LNCAP (cell line): Measurements from ENCODE around the gene TBL1XR1.

ENCODE experiments used
- TF ChIP-seq, protein P1 (sequence below): fragments of 450-650 bp; IDR thresholded peaks from 2 replicates; pipeline ENCODE4 v1.5.1; 2017; ENCODE audit warnings: mild to moderate bottlenecking

Gene TBL1XR1

GRCh38 chr3:177111541-177111949 lies 85.7 kb downstream of the TBL1XR1 start:
- TF ChIP-seq, protein P1, sequence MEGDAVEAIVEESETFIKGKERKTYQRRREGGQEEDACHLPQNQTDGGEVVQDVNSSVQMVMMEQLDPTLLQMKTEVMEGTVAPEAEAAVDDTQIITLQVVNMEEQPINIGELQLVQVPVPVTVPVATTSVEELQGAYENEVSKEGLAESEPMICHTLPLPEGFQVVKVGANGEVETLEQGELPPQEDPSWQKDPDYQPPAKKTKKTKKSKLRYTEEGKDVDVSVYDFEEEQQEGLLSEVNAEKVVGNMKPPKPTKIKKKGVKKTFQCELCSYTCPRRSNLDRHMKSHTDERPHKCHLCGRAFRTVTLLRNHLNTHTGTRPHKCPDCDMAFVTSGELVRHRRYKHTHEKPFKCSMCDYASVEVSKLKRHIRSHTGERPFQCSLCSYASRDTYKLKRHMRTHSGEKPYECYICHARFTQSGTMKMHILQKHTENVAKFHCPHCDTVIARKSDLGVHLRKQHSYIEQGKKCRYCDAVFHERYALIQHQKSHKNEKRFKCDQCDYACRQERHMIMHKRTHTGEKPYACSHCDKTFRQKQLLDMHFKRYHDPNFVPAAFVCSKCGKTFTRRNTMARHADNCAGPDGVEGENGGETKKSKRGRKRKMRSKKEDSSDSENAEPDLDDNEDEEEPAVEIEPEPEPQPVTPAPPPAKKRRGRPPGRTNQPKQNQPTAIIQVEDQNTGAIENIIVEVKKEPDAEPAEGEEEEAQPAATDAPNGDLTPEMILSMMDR, result no peak

GRCh38 chr3:177110895-177111294 lies 86.4 kb downstream of the TBL1XR1 start:
- TF ChIP-seq, protein P1, result no peak

DNA sequence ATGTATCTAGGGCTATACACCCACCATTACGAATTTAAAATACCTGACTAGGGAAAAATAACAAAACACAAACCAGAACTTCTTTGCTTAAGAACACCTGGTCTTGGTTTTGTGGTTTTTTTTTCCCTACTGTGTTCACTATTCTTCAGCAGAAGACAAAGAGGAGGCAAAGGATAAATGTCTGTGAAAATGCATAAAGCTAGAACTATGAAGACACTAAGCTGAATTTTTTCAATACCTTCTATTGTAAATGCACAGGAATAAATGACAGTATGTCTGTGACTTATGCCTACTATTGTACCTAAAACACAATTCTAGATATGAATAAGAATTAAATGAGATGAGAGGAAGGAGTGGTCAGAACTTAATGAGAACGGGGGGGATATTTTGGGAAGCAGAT lies 86.9 kb downstream of the TBL1XR1 start:
- TF ChIP-seq, protein P1, result no peak

DNA sequence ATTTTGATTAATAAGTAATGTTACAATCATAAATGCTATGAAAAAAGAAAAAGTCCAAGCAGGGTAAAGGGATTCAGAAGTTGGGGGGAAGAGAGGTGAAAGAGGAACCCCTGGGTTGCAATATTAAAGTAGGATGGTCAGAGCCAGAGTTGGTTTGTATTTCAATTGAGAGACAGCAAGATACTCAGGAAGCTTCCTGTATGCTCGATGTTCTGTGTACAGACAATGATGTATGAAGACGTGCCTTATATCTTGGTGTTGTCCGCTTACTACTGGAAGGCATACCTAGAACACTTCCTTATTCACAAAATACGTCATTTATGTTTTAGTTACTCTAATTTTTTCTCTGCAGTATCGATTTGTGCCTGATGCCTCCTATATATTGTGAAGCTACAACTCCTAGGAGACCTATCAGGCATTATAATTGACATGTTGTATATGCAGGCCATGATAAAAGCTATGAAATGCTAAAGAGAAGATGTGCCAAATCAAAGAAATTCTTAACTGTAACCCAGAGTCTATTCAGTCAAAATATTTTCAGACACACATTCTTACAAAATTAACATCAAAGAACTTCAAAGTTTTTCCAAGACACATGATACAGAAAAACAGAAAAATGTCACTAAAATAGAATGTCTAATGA lies 87.5 kb downstream of the TBL1XR1 start:
- TF ChIP-seq, protein P1, result no peak

GRCh38 chr3:177108648-177109047 lies 88.6 kb downstream of the TBL1XR1 start:
- TF ChIP-seq, protein P1, result no peak

GRCh38 chr3:177107461-177108239 lies 89.6 kb downstream of the TBL1XR1 start:
- TF ChIP-seq, protein P1, result no peak

DNA sequence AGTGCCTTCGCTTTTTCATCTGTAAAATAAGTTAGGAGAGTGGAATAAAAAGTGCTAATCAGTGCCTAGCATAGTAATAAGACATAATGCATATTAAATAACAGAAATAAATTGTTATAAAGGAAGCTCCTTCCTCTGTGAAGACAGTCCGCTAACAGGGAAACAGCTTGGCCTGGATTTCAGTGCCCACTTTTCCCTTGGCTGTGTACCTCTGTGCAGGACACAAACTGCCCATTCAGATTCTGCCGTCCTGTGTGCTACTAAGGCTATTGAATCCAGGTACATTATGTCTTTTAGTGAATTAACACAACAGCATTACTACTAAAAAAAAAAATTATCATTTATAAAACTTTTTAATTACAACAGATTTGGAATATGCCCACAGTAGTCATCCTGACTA lies 90.7 kb downstream of the TBL1XR1 start:
- TF ChIP-seq, protein P1, result no peak
